Breast epithelium (tissue), 4 donors: ENCODE results near the gene PNMA1. TPM values are rescaled to one million over a fixed set of nuclear protein-coding genes. Genes with fewer than 3 reads are reported as not detected.

Experiments
- DNase-seq, 2 donors: peaks; one replicate each; pipeline ENCODE4 v3.0.0-alpha.2; 2019; ENCODE audit warnings: low spot score in 2 of 2
- H3K27ac ChIP-seq, 2 donors: fragments of 200-600 bp; sonication (generic) in 1 of 2; one replicate each; pipeline ENCODE4 v1.5.1; 2016 to 2019; ENCODE audit warnings: mild to moderate bottlenecking in 1 of 2
- H3K27me3 ChIP-seq, 2 donors: fragments of 200-600 bp; sonication (generic) in 1 of 2; one replicate each; pipeline versions ENCODE4 v1.5.1 to v1.6.0; 2017 to 2019; ENCODE audit warnings: control low read depth in 1 of 2, mild to moderate bottlenecking in 1 of 2
- H3K36me3 ChIP-seq: fragments of 200-600 bp; one replicate; pipeline ENCODE4 v1.5.1; 2019
- H3K4me1 ChIP-seq, 2 donors: fragments of 200-600 bp; sonication (generic); one replicate each; pipeline ENCODE4 v1.5.1; 2016 to 2019; ENCODE audit warnings: control low read depth in 1 of 2
- H3K4me3 ChIP-seq, 3 donors: fragments of 200-600 bp; sonication (generic); 1 replicate in 2 of 3; 2 replicates in 1 of 3; pipeline ENCODE4 v1.5.1; 2016 to 2019; ENCODE audit warnings: mild to moderate bottlenecking in 3 of 3, moderate library complexity in 2 of 3
- H3K9me3 ChIP-seq, 2 donors: fragments of 200-600 bp; sonication (generic) in 1 of 2; one replicate each; pipeline ENCODE4 v1.5.1; 2016 to 2019; ENCODE audit warnings: control low read depth in 1 of 2
- CTCF ChIP-seq, 3 donors: fragments of 450-650 bp; IDR thresholded peaks; one replicate each; pipeline ENCODE4 v1.5.1; 2016 to 2017; ENCODE audit warnings: antibody characterized with exemption in 3 of 3, mild to moderate bottlenecking in 3 of 3, moderate library complexity in 3 of 3
- POLR2A ChIP-seq: fragments of 450-650 bp; IDR thresholded peaks from one replicate; pipeline ENCODE4 v1.6.1; 2016; ENCODE audit warnings: antibody characterized with exemption, mild to moderate bottlenecking, moderate library complexity
- POLR2AphosphoS5 ChIP-seq, 3 donors: sonication (generic); formaldehyde crosslinking; IDR thresholded peaks; one replicate each; pipeline ENCODE4 v1.6.1; 2017; ENCODE audit warnings: antibody characterized with exemption in 3 of 3
- intact Hi-C: fragments of 100-400 bp; cut with DNase I; formaldehyde crosslinking; loops from one replicate; pipeline ENCODE4 v1.15.1; 2023; ENCODE audit warnings: low total_unique reads
- total RNA-seq, 3 donors: library from RNA; depleted of rRNA; stranded (reverse); fragments of >200 nt; gene quantifications; one replicate each; pipeline ENCODE4 v1.1.0, GENCODE V29; 2016

PNMA1 gene
- total RNA-seq, 3 donors from 2014 or later, result 12.1 to 19.3 (median 19.2) TPM

GRCh38 chr14:73665130-73665529, 49.1 kb downstream of the PNMA1 start:
- intact Hi-C loops, result no loop called here
- Histone ChIP-seq H3K27me3 (no peaks in the 10 kb centered on the region), H3K4me3 (no peak overlapping the region), H3K36me3 (no peaks in the 10 kb centered on the region), H3K9me3 (no peaks in the 10 kb centered on the region), H3K4me1 (no peaks in the 10 kb centered on the region), H3K27ac (no peak overlapping the region)
- TF ChIP-seq POLR2A (no peak), POLR2AphosphoS5 (IDR thresholded peaks at IDR 0.05) (no peak), CTCF (IDR thresholded peaks at IDR 0.05) (no peak)
- DNase-seq, result no peak

- TF ChIP-seq POLR2A, result no peak
- no peak for TF ChIP-seq CTCF (IDR thresholded peaks at IDR 0.05)
- no peak for TF ChIP-seq POLR2AphosphoS5 (IDR thresholded peaks at IDR 0.05)
- intact Hi-C loops, result no loop called here
- no peak for DNase-seq
Measured at GRCh38 chr14:73663548-73664212, 50.5 kb downstream of the PNMA1 start.

GRCh38 chr14:73662487-73662943, 51.7 kb downstream of the PNMA1 start:
- no peaks in the 10 kb centered on the region for H3K36me3 ChIP-seq
- no peak overlapping the region for H3K27ac ChIP-seq
- intact Hi-C loops, result no loop called here
- H3K4me3 ChIP-seq, result no peak overlapping the region
- H3K9me3 ChIP-seq, result no peaks in the 10 kb centered on the region
- TF ChIP-seq POLR2A (no peak), POLR2AphosphoS5 (IDR thresholded peaks at IDR 0.05) (no peak), CTCF (IDR thresholded peaks at IDR 0.05) (no peak)
- DNase-seq, result no peak
- H3K4me1 ChIP-seq, result no peaks in the 10 kb centered on the region
- no peaks in the 10 kb centered on the region for H3K27me3 ChIP-seq

More at GRCh38 chr14:73663548-73664212, 50.5 kb downstream of the PNMA1 start:
- H3K36me3 ChIP-seq, result no peaks in the 10 kb centered on the region
- H3K27ac ChIP-seq, result no peak overlapping the region
- no peaks in the 10 kb centered on the region for H3K27me3 ChIP-seq
- H3K4me3 ChIP-seq, result no peak overlapping the region
- H3K9me3 ChIP-seq, result no peaks in the 10 kb centered on the region
- no peaks in the 10 kb centered on the region for H3K4me1 ChIP-seq

GRCh38 chr14:73661872-73662271, 52.3 kb downstream of the PNMA1 start:
- Histone ChIP-seq H3K36me3 (no peaks in the 10 kb centered on the region), H3K27me3 (no peaks in the 10 kb centered on the region), H3K4me3 (no peak overlapping the region), H3K4me1 (no peaks in the 10 kb centered on the region), H3K9me3 (no peaks in the 10 kb centered on the region), H3K27ac (no peak overlapping the region)
- no peak for DNase-seq
- intact Hi-C loops, result no loop called here
- no peak for TF ChIP-seq POLR2A
- TF ChIP-seq CTCF (IDR thresholded peaks at IDR 0.05), result no peak
- no peak for TF ChIP-seq POLR2AphosphoS5 (IDR thresholded peaks at IDR 0.05)

Other genes with a start within 250 kb of the PNMA1 start
- gene RIOX1, start 223.5 kb downstream of the PNMA1 start, total RNA-seq, result 10 to 100 TPM; 10.9 to 20.5 (median 18.0) TPM
- gene ACOT1, start 177.2 kb downstream of the PNMA1 start, total RNA-seq, result 10 to 100 TPM in 2 of 3 donors, 1 to 10 TPM in 1; 3.7 to 10.9 (median 10.5) TPM
- gene HEATR4, start 155.4 kb downstream of the PNMA1 start, total RNA-seq, result under 1 TPM; 0.59 to 0.98 (median 0.64) TPM
- 10 to 100 TPM; 44.0 to 70.1 (median 45.8) TPM for gene ACOT2, start 145.2 kb downstream of the PNMA1 start, total RNA-seq
- gene ACOT4, start 122.5 kb downstream of the PNMA1 start, total RNA-seq, result 1 to 10 TPM; 2.8 to 5.9 (median 3.7) TPM
- gene ACOT6, start 101.9 kb downstream of the PNMA1 start, total RNA-seq, result under 1 TPM in 1 of 3 donors, not detected in 2; 0.16 TPM
- gene DNAL1, start 69.4 kb downstream of the PNMA1 start, total RNA-seq, result 10 to 100 TPM in 2 of 3 donors, 1 to 10 TPM in 1; 6.1 to 12.8 (median 10.5) TPM
- gene PTGR2, start 137.4 kb upstream of the PNMA1 start, total RNA-seq, result 10 to 100 TPM; 11.5 to 14.6 (median 12.3) TPM
- gene ZNF410, start 172.5 kb upstream of the PNMA1 start, total RNA-seq, result 10 to 100 TPM; 47.8 to 71.1 (median 59.0) TPM
- 10 to 100 TPM in 2 of 3 donors, 1 to 10 TPM in 1; 4.5 to 12.3 (median 11.1) TPM for gene FAM161B, start 235.7 kb upstream of the PNMA1 start, total RNA-seq
- gene COQ6, start 235.9 kb upstream of the PNMA1 start, total RNA-seq, result 10 to 100 TPM; 37.9 to 64.8 (median 46.9) TPM